GM19397 (cell line): ENCODE data around the gene TMEM237.

Source experiments
- ATAC-seq: cut with Tn5 transposase; IDR thresholded peaks from one replicate; pipeline ENCODE4 v1.9.1; 2021; ENCODE audit warnings: mild to moderate bottlenecking, moderate library complexity; ENCODE audit not compliant: unreplicated experiment

Gene TMEM237

DNA sequence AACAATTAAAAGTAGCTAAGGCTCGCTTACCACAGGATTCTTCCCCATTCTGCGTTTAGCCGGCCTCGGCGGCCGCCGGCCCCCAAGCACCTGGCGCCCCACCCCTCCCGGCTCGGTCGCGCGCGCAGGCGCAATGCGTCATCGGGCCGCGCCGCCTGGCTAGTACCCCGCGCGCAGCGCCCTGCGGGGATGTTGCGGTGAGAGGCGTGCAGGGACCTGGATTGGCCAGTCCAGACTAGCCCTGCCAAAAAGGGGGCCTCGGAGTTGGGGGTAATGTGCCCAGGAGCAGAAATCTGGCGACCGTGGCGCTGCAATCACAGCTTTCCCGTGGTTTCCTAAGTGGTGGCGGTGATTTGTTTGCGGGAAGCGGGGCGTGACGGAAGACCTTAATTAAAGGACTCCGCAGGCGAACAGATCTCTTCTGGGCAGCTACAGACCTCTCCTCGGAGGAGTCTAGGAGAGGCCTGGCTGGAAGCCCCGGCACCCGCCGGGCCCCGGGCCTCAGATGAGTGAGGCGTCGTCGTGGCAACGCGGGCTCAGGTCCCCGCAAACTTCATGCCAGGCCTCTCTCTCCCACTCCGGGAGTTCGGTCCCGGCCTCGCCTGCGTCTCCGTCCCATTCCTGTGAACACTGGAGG lies 606 bp downstream of the TMEM237 start:
- peak; percentile 85 for ATAC-seq

DNA sequence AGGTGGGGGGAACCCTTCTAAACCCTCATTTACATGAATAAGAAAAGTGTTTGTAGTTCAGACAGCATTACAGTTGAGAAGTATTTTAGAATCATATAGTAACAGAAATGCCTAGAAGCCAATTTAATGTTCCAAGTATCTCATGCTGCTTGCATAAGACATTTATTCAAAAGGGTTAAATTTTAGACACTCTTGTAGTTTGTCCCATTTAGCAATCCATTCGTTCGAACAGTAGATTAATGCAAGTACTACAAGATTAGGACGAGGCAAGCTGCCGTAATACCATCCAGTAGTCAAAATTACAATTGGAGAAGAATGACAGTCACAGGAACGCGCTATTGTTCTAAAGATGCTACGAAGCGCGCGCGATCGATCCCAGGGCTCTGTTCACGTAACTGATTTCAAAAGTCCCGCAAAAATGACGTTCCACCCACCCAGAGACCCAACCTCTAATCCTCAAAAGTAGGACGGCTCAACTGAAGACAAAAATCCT lies 1.2 kb downstream of the TMEM237 start:
- ATAC-seq, result peak; percentile 41

DNA sequence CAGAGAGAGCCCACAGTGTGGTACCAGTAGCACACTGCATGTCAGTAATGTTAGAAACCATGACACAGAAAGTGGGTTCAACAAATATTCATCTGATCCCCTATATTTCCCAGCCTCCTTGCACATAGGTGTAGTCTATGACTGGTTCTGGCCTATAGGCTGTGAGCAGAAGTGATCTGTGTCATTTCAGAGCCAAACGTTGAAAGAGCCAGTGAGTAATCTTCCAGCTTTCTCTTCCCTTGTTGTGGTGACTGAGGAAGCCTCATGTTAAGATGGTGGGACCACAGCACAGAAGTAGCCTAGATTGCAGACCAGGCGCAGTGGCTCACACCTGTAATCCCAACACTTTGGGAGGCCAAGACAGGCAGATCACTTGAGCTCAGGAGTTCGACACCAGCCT lies 4.1 kb downstream of the TMEM237 start:
- ATAC-seq, result no peak

DNA sequence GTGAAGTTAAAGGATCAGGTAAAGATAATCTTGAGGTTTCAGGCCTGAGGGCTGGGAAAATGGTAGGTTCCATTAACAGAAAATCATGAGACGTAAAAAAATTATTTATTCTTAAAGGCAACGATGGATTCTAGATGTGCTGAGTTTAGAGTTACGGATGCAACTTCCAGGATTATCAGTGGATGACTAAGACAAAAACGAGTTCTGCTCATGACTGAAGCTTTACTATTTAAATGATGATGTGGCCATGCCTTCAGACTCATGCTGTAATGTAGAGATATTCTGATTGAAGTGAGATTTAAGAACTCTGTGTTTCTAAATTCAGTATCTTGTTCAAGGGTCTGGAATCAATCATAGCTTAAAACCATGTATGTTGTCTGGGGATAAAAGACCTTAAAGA lies 5.0 kb downstream of the TMEM237 start:
- ATAC-seq, result no peak

DNA sequence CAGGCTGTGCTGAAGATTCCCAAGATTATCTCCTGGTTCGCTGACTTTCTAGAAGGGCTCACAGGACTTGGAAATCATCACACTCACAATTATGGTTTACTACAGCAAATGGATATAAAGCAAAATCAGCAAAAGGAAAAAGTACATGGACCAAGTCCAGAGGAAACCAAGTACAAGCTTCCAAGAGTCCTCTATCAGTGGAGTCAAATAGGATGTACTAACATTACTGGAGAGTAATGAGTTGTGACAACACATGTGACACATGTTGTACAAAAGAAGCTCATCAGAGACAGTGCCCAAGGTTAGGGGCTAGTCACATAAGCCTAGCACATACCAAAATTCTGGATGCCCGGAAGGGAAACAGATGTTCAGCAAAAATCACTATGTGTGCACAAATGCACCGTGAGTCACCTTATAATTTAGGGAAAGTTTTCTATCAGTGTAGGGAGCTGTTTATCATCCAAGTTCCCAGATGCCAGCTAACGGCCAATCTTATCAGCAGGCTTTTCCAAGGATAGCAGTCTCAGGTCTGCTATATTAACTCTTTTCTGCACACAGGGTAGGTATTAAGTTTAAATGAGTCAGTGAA lies 9.5 kb downstream of the TMEM237 start:
- no peak for ATAC-seq

DNA sequence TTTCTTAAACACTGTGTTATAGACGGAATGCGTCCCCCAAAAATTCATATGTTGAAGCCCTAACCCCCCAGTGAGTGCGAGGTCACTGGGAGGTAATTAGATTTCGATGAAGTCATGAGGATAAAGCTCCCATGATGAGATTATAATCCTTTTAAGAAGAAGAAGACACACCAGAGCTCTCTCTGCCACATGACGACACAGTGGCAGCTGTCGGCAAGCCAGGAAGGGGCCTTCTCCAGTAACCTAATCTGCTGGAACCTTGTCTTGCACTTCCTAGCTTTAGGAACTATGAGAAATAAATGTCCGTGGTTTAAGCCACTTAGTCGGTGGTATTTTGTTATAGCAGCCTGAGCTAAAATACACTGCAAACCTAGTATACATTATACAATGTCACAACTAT lies 12.3 kb downstream of the TMEM237 start:
- ATAC-seq, result no peak

DNA sequence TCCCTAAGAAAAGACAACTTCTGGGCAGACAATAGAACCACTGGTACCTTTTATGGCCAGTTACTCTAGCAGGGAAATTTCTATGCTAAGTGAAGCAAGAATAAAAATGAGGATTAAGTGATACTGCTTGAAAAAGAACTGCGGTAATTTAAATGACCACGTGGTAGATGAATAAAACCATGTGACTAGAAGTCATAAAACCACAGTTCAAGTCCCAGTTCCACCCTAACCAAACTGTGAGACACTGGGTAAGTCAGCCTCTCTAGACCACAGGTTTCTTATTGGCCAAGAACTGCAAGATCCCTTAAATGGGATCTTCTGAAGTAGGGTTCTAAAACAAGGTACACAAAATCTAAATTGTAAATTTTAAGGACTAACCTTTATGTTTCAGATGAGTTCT lies 12.7 kb downstream of the TMEM237 start:
- no peak for ATAC-seq

DNA sequence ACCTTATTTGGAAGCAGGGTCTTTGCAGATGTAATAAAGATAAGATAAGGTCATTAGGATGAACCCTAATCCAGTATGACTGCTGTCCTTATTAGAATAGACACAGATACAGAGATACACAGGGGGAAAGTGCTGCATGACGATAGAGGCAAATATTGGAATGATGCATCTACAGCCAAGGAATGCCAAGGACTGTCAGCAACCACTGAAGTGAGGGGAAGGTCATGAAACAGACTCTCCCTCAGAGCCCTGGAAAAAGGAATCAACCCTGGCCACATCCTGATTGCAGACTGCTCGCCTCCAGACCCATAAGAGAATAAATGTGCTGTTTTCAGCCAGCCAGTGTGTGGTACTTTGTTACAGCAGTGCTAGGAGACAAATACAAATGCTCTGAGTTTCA lies 14.8 kb downstream of the TMEM237 start:
- no peak for ATAC-seq

DNA sequence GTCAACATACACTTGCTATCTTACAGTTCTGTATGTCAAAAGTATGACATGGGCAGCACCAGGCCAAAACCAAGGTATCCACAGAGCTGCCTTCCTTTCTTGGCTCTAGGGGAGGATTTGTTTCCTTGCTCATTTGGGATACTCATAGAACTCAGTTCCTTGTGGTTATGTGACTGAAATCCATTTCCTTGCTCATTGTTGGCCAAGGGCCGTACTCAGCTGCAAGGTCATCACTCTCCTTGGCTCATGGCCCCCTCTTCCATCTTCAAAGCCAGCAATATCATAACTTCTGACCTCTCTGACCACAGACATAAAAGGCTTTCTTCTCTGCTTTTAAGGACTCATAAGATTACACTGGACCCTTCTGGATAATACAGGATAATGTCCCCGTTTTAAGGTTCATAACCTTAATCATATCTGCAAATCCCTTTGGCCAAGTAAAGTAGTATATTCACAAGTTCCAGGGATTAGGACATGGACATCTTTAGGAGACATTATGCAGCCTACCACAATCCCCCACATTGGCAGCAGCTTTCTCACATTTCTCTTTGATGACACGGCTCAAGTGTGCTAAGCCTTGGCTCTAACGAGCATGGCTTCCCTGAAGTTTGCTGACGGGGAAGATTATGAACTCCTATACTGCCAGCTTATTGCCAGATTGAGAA lies 20.9 kb downstream of the TMEM237 start:
- ATAC-seq, result no peak

DNA sequence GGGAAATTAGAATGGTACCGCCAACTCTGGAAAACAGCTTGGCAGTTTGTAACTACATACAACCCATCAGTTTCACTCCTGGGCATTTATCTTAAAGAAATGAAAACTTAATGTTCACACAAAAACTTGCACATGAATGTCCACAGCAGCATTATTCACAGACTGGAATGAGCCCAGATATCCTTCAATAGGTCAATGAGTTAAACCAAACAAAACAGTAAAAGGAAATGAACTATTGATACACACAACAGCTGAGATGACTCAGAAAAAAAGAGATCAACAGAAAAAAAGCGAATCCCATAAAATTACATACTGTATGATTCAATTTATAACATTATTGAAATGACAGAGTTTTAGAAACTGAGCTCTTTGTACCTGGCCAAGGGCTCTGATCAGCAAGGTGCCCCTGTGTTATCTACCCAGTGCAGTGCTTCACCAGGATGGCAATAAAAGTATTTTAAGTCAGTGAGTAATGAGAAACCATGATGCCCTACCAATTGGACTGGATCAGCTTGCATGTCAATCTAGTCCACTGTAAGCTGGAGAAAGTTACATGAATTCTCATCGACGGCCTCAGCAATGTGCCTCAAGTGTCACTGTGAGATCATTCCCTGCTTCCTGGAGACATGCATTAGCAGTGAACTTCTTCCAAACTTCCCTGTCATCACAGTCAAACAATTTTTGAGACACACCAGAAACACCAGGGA lies 21.9 kb downstream of the TMEM237 start:
- no peak for ATAC-seq

DNA sequence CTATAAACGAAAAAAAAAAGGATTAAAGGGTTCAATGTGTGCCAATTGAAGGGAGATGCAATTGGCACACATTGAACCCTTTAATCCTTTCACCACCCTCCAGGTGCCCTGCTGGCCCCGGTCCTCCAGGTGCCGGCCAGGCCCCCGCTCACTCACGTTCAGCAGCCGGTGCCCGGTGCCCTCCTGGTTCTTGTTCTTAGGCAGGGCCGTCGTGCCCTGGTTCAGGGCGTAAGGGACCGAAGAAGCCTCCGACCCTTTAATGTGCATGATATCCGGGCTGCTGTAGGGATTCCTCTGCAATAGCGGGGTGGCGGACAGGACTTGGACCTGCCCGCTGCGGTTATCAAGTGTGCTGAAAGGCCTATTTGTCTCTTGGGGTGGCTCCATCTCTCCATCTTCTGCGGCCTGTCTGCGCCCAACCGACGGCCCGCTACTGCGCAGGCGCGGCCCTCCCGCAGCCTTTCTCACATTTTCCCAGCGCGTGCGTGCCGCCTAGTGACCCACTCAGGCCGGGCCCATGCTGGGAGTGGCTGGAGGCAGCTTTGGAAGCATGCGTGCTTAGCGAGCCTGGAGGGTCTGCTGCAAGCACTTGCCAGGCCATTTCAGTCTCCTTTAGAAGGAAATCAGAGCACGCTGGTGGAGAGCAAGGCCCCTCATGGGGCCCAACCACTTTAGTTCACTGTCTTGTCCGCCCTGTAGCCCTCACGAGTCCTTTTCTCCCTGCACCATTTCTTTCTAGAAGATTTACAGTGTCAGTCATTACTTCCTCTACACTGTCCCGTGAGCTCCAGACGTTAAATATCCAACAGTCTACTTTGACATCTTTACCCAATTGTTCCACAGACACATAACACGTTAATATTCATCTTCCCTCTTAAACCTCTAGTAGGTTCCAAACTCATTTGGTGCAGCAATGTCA lies 24.3 kb downstream of the TMEM237 start:
- no peak for ATAC-seq

DNA sequence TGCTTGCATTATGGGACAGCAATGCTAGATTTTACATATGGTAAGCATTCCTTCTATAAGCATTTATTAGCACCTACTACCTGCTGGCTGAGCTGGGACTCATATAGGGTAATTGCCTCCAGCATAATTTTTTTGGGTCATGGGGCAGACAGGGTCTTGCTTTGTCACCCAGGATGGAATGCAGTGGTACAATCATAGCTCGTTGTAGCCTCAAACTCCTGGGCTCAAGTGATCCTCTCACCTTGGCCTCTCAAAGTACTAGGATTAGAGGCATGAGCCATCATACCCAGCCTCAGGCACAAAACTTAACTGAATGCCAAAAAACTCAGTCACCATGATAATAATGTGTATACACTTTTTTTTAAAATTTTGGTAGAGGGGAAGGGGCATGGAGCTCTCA lies 35.3 kb downstream of the TMEM237 start:
- no peak for ATAC-seq

DNA sequence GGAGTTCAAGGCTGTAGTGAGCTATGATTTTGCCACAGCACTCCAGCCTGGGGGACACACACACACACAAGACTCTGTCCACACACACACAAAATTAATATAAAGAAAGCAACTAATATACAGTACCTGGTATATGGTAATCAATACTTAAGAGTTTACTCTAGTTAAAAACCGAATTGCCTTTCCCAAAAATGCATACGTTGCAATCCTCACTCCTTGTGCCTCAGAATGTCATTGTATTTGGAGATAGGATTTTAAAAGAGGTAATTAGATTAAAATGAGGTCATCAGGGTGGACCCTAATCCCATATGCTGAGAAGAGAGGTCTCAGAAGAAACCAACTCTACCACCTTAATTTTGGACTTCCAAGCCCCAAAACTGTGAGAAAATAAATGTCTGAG lies 35.7 kb downstream of the TMEM237 start:
- no peak for ATAC-seq

DNA sequence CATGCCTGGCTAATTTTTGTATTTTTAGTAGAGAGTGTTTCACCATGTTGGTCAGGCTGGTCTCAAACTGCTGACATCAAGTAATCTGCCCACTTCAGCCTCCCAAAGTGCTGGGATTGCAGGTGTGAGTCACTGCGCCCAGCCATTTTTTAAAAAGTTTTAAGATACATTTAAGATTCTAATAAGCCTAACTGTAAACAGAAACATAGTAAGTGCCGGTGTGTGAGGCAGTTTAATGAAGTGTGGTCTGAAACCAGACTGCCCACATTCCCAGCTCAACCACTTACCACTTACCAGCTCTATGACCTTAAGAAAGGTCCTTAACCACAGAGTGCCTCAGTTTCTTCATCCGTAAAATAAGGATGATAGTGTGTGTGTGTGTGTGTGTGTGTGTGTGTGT lies 42.4 kb downstream of the TMEM237 start:
- no peak for ATAC-seq

DNA sequence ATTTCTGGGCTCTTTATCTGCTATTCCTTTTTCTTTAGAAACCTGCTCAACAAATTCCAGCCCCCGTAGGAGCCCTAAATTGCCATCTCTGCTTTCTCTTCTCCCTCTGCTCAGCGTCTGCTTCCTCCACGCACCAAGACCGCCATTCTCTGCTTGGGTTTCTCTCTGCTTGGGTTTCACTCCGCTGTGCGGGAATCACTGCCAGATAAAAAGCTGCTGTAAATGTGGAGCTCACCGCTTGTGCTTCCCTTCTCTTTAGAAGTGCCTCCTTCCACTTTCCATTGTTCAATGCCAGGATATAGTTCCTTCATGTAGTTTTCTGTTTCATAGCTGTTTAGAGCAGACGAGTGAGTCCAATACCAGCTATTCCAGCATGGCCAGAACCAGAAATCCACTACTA lies 45.9 kb downstream of the TMEM237 start:
- no peak for ATAC-seq

DNA sequence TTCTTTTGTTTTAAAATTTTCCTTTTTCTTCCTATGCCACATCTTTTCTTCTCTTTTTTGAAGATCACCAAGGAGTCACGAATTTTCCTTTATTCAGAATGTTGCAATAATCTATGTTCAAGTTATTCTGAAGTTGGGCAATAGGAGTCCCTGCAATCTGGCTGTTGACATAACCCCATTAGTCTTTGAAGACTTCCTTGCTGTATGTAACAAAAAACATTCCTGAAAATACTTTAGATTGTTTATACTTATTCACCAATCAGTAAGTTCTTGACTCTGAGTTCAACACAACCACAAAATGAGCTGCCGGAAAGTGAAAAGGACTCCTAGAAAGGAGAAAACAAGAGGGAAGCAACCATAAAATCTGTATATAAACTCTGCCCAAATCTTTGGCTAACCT lies 62.8 kb downstream of the TMEM237 start:
- ATAC-seq, result no peak

DNA sequence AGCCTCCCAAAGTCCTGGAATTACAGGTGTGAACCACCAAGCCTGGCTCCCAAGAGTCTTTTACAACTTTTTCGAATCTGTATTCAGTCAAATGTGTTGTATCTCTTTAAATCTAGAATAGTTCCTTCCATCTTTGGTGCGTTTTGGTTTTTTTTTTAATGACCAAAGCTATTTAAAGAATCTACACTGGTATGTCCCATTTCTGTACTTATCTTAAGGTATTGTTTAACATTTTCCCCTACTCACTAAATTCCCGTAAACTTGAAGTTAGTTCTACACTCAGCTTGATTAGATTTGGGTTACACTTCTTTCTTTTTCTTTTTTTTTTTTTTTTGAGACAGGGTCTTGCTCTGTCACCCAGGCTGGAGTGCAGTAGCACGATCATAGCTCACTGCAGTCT lies 63.8 kb downstream of the TMEM237 start:
- ATAC-seq, result no peak

DNA sequence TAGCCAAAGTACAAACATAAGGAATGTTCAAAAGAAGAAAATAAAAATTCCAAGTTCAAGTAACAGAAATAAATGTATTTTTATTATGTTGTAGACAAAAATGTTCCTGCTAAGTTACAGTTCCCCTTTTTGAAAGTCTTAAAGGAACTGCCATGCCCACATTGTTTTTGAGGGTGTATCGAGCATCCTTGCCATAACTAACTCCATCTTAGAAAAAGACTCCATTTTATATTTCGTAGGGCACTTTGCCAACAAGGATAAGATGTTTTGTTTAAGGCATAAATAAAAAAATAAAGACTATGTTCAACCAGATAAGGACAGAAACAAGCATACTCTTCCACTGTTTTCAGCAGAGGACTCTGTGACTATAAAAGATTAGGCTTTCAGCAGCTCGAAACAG lies 67.3 kb downstream of the TMEM237 start:
- no peak for ATAC-seq

DNA sequence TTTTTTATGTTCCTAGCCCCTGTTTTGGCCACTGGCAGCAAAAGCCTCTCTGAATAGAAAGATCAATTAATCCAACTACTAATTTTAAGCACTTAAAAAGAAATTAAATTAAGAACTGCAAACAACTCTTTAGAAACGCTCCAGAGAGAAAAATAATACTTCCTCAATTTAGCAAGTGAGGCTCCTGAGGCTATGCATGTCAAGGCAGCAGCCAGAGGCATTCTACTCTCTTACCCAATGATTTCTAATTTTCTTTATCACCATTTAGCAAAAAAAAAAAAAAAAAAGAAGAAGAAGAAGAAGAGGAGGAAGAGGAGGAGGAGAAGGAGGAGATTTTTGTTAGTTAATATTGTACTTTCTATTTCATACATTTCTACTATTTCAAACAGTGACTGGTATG lies 68.5 kb downstream of the TMEM237 start:
- ATAC-seq, result no peak

DNA sequence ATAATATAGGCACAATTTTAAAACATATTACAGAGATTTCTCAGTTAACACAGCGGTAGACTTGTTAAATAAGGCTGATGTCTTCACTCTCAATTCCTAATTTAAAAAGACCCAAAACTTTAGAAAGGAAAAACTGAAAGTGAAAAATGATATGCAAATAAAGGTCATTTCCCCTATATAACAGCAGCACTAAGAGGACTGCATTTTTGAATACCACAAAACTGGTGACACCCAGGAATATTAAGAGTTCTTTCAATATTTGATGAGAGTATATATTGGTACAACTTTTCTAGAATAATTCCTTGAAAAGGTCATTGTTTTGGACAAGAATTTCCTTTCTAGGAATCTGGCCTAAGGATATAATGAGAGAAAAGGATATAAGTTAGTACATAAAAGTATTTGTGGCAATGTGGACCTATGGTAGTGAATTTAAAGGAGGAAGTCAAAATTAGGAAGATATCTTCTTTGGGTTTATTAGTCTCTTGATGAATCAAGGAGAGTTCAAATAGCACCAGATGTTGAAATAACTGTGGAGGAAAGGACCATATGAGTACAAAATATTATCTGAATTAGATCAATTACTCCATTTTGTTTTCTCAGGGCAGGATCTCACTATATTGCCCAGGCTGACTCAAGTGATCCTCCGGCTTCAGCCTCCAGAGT lies 70.3 kb downstream of the TMEM237 start:
- no peak for ATAC-seq
